ENCODE measurements around the gene XIRP1.

- TF ChIP-seq CTCF (IDR thresholded peaks at IDR 0.05; ENCODE audit: low read length): no peak
- TF ChIP-seq EZH2phosphoT487 (IDR thresholded peaks at IDR 0.05; ENCODE audit: low read length): no peak
- no peak for TF ChIP-seq EZH2 (optimal IDR thresholded peaks at IDR 0.05; ENCODE audit: low read depth, low read length)
Measured at GRCh38 chr3:39190281-39191025, 1.9 kb downstream of the XIRP1 start.

All from MM.1S (cell line).